HG03135 (cell line): ENCODE results near the gene SDK2.
"Not testable (repeated sequence)": the region's sequence is repeated elsewhere in the genome, so short reads cannot be mapped to it uniquely, and the experiment has no call there.

Experiments used
- ATAC-seq: cut with Tn5 transposase; IDR thresholded peaks from one replicate; pipeline ENCODE4 v1.9.1; 2021; ENCODE audit warnings: mild to moderate bottlenecking, moderate library complexity; ENCODE audit not compliant: unreplicated experiment

SDK2 gene

DNA sequence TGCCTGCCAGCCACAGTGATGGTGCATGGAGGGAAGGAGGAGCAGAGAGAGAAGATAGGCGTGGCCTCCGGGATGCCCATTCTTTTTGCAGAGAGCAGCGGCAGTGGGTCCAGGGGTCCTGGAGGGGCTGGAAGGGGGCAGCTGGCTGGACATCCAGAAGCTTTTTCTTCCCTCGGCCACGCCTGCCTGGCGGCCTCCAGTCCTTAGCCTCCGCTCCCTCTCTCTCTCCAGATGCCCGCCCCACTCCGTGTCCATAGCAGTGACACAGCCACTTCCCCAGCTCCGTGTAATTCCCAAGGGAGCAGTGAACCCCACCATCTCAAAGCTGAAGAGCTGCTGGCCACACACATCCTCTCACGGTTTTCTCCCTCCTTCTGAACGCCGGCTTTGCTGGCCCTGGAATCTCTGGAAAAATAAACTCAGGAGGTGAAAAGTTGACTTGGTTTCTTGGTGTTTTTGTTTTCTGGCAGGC is 306.2 kb downstream of the SDK2 start:
- ATAC-seq, result no peak

DNA sequence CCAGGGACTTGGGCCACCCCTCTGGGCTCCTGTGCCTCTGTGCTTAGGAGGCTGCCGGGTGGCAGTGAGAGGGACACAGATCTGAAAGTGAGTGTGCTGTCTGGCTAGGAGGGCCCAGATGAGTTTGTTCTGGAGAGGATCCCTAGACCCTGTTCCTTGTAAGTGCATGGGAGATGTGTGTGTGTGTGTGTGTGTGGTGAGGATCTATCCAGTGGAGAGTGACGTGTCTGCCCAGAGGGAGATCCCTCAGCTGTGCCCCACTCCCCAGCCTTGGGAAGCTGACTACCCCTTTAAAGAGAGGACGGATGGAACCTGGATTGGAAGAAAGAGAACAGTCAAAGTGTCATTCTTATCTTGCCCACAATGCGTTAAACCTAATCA is 306.9 kb downstream of the SDK2 start:
- ATAC-seq, result no peak

DNA sequence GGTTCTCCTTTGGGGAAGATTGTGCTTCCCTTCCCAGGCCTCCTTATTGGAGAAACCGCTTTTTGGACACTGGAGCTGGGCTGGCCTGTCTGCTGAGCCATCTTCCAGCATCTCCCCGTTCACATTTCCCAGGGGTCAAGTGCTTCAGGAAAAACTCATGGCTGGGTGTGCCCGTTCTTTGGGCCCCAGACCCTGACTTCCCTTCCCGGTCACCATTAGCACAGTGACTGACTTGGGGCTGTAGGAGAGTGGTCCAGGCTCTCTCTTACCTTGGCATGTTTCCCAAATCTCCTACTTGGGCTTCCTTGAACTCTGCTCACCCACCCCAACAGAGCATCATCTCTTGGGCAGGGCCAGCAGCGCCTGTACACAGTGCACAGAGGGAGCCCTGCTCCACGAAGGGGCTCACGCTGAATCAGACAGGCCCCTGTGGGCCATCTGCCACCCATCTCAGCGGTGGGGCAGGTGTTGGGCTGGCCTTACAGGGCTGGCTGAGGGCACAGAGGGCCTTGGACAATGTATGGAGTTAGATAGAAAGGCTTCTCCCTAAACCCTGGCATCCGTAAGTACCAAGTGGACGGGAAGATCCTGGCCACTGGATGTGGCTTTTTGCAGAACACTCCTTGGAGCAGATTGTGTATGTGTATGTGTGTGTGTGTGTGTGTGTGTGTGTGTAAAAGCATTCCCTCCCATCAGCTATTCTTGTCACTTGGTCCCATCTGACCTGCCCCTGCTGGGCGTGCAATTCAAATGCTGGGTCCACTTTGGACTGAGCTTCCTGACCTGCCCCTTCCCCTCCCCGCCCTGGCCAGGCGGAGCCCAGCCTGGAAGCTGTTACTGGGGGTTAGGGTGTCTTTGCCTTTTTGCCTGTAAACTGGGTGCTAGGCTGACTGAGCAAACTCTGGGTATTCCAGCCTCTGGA is 307.6 kb downstream of the SDK2 start:
- no peak for ATAC-seq

DNA sequence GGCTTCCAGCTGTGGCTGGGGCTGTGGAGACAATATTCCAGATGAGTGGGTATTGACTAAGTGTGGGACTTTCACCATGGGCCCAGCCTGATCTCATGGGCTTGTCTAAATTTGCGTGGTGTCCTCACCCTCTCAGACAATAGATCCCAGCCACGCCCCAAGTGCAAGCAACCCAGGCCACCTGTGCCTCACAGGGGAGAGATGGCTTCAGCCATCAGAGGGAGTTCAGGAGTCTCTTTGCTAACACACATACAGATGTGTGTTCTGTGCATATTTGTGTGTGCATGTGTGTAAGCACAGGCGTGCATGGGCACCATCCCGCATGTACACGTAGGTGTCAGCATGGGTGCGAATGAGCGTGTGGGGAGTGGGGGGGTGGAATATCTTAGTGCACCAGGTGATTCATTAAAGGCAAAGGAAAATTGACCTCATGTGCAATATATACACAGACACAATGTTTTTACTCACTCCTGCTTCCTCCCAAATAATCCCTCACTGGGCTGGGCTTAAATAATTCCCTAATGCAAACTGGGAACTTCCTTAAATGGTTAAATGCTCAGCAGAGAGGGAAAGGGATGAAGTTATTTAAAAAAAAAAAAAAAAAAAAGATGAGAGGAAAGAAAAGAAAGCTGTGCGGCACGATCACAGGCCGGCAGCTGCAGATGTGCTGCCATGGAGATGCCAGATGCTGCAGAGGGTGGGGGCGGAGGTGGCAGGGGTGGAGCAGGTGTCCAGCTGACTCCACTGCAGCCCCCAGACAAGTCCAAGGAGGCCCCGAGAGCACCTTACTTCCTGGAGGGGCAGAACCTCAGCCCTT is 308.4 kb downstream of the SDK2 start:
- no peak for ATAC-seq

DNA sequence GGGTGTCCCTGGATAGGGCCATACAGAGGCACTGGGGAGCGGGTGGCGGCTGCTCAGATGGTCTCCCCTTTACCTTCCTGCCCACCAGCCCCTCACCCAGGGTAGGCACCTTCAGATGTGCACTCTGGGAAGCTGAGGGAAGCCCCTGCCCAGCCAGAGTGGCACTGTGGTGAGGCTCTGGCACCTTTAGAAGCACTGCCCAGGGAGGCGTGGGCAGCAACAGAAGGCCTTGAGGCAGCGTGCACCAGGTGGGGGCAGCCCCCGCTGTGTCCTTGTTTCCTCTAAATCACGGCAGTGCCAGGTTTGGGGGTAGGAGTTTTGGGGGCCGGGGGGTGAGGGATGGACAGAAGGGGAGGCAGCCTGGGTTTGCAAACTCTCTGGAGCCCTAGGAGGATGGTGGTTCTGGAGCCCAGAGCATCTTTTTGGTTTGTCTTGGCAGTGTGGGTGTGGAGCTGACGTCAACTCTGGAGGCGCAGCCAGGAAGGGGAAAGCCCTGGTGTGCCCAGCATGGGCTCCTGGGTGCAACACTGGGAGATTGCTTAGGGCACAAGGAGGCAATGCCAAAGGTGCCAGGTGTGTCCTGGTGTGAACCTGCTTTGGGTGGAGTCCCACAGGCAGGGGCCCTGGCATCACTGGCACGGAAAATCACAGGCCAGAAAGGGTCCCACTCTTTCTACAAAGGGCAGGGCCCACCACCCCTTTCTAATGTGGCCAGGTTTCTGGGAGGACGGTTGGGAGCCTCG is 309.3 kb downstream of the SDK2 start:
- no peak for ATAC-seq

DNA sequence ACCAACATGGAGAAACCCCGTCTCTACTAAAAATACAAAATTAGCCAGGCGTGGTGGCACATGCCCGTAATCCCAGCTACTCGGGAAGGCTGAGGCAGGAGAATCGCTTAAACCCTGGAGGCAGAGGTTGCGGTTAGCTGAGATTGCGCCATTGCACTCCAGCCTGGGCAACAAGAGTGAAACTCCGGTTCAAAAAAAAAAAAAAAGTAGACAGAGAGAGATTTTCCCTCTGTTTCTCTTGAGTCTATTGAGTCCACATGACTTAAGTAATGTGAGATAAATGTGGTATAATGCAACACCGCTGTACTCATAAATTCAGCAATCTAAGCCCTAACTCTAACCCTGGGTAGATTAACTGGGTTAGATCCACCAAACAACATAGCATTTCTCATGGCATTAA is 310.8 kb downstream of the SDK2 start:
- not testable (repeated sequence) for ATAC-seq

DNA sequence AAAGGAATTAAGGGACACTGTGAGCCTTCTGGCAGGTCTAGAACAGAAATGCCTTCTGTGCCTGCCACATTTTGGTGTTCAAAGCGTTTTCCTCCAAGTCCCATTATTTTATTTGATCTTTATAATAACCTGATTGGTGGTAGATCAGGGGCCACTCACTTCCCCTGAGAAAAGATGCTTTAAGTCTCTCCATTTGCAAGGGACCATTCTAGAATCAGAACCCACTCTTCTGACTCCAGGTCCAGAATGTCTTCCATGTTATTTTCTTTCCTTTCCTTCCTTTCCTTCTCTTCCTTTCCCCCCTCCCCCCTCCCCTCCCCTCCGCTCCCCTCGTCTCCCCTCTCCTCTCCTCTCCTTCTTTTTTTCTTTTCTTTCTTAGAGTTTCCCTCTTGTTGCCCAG is 313.2 kb downstream of the SDK2 start:
- no peak for ATAC-seq

DNA sequence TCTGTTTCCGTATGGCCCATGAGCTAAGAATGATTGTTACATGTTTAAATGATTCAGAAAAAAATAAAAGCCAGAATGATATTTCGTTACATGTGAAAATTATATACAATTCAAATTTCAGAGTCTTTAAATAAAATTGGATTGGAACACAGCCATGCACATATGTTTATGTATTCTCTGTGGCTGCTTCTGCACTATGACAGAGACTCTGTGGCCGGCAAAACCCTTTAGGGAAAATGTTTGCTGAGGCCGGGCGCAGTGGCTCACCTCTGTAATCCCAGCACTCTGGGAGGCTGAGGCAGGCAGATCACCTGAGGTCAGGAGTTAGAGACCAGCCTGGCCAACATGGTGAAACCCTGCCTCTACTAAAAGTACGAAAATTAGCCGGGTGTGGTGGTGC is 316.6 kb downstream of the SDK2 start:
- ATAC-seq, result no peak

DNA sequence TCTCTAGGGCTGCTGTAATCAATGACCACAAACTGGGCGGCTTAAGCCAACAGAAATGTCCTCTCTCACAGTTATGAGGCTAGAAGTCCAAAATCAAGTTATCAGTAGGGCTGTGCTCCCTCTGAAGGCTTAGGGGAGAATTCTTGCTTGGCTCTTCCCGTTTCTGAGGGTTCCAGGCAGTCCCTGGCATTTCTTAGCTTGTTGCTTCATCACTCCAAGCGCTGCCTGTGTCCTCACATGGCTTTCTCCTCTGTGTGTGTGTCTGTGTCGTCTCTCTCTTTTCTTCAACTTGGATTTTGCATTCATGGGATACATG is 318.8 kb downstream of the SDK2 start:
- no peak for ATAC-seq

DNA sequence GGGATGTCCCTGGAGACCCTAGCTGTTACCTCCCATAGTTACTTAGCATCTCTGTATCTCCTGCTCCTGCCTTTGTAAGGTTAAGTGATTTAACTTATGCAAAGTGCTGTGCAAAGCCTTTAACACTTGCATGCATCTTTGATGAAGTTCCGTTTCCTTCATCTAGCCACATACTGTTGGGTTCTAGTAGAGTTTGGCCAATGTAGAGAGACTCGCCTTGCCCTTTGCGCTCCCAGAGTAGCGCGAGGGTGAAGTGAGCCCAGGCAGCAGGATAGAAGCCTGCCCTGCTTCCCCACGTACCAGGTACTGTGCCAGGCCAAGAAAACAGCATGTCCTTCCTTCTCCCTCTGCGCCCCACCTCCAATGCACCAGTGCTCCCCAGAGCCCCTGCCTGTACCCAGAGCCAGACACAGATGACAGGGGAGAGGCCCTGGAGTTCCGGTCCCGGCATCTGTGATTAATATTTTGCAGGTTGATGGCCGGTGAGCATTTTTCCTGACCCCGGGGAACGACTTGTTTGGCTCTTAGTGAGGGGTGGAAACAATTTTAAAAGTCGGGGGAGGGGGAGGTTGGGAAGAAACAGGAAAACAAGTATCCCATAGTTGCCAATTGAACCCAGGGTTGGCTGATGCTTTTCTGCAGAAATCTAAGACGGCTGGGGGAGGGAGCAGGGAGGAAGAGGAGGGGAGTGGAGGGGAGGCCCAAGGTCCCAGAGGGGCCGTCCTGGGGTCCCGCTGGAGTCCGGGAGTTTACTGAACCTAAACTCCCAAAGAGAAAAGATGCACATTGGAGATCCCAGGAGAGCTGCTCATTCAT is 319.3 kb downstream of the SDK2 start:
- no peak for ATAC-seq

DNA sequence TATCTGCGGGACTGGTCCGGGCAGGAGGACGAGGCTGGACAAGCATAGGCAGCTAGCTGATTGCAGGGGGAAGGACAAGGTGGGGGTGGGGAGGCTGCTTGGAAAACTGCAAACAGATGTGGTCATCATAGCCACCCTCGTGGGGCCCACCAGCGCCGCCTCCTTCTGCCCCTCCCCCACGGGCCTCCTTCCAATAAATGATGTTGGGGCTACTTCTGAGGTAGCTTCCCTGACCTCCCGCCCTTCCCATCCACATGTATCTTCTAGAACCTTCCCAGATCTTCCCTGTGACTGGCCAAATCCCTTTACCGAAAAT is 320.1 kb downstream of the SDK2 start:
- no peak for ATAC-seq

DNA sequence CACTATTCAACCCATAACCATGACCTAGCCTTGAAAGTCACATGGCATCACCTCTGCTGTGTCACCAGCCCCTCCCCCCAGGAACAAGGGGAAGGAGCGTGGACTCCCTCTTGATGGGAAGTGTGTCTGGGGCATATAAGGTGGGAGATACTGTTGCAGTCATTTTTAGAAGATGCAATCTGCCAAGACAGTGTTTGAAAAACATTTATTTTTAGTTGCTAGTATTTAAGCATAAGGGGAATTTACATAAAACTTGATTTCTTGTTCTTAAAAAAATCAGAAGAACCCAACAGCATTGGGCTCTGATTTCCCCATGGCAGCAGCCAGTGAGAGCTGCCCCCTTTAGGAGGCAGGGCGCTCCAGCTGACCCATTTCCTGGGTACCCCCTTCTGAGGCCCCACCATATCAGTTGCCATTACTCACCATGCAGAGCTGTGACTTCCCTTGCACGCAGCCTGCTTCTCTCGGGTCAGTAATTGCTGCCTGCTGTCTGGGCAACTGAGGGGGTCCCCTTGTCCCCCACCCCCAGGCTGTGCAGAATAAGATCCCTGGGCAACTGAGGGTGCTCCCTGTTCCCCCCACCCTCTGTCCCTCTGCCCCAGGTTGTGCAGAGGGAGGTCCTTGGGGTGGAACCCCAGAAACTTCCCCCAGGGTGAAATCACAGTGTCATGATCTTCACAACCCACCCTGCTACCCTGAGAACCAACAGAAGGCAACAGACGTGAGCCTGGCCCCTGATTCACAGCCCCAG is 320.7 kb downstream of the SDK2 start:
- no peak for ATAC-seq

DNA sequence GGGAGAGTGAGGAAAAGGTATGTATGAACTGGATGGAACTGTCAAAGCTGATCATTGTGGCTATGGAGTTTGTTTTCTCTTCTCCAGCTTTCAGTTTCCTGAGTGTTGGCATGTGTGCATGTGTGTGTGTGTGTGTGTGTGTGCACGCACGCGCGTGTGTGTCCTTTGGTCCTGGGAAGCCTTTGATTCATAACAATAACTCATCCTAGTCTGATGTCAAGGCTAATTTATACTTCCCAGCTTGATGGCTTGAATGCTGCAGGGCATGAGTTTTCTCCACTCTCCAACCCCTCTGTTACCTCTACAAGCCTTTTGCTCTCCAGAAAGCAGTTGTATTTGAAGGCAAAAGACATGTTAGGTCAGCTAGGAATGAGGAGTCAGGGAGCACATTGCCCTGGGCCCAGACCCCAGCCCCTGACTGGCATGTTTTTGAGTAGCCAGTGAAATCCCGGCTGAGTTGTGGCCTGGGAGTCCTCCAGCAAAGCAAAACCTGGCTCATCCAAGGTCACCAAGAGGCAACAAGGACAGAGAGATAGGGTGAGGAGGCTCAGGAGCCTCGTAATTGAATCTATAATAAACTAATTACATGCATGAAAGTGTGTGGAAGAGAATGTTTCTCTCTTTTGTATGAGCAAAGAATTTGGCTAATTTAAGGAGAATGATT is 323.5 kb downstream of the SDK2 start:
- ATAC-seq, result no peak

DNA sequence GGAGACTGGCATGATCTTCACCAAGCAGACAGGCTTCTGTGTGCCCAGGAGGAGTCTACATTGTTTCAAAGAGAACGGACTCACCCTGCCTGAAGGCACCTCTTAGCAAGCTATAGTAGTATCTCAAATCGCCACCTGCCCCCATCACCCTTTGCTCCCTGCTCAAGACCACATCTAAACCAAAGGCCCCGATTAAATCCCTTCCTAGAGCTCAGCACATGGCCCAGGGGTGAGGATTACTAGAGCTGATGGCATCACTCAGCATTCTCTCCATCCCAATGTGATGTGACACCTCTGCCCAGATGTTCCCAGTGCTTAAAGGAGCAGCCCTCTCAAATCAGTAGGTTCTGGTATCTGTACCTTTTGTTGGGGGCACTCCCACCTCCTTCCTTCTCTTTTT is 324.5 kb downstream of the SDK2 start:
- ATAC-seq, result no peak

DNA sequence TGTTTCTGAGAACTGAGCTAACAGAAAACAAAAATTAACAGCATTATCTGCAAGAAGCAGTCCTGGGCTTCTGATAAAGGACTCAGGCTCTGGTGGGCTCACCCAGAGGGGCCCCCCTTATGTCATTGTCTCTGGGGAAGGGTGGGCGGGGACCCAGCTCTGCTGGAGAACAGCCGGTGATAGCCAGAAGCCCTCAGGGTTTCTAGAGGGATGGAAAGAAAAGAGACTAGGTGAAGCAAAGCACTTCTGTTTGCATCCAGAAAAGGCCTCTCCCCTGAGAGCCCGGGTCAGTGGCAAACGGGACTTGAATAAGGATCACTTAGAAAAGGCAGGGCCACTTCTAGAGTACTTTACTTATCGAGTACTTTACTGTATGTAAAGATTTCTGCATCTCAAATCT is 325.4 kb downstream of the SDK2 start:
- no peak for ATAC-seq

DNA sequence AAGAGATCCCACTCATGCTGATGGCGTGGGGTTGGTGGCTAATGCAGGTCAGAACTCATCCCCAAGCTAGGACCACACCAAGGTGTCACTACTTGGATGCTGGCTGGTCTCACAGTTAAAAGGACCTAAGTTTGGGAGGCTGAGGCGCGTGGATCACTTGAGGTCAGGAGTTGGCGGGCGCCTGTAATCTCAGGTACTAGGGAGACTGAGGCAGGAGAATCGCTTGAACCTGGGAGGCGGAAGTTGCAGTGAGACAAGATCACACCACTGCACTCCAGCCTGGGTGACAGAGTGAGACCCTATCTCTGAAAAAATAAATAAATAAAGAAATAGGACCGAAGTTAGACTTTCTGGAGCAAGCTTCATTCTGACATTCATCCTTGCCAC is 325.8 kb downstream of the SDK2 start:
- no peak for ATAC-seq

DNA sequence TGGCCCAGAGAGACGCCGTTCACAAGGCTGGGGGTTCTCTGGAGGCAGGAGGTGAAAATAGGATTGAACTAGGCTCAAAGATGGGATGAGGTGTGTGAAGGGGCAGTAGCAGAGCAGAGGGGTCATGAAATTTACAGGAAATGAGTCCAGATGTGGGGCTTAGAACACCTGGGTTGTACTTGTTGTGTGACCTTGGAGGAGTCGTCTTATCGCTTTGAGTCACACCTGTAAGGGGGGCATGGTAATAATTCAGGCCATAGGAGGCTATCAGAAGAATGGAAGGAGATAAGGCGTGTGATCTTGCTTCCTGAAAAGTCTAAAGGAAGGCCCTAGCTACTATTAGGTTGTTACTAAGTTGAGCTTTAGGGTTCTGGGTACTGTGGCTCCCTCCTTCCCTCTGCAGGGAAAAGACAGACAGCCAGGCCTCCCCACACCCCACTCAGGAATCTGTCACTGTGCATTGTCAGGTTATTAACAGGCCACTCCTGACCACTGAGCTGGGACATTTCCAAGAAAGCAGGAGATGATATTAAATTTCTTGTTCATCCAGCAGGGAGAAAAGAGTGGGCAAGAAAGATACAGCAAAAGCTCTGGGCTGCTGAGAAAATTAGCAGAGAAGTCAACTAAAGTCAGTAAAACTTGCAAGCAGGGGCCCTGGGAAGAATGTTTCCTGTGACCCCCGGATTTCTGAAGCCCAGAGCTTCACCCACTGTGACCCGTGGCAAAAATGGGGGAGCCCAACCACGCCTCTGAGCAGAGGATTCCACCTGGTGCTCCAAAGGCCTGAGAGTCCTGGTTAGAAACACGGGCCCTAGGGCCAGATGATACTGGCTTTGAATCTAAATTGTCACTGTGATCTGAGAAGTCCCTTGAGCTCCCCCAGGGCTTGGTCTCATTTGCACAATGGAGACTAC is 326.5 kb downstream of the SDK2 start:
- no peak for ATAC-seq

DNA sequence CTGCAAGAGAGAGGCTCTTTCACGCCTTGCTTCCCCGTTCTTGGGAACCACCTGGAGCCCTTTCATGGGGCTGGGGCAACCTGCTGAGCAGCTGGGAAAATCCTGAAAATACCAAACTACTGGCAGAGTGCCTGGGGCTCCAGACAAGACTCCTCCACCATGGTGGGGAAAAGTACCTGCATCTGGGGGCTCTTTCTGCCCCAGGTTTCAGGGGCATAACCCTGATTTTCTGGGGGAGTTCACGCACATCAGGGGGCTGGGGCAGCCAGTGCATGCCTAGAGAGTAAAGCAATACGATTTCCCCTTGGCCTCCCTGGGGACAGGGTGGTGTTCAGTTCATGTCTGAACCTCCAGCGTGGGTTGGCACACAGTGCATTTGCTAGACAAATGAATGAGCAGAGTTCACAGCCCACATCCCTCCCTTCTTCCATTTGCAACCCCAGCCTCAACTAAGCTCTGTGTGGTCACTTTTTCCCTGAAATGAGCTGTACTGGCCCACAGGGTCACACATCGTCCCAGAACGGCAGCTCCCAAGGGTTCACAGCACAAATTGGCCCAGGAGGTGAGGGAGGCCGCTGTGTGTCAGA is 327.2 kb downstream of the SDK2 start:
- ATAC-seq, result no peak
